Stimulated activated naive CD4-positive, alpha-beta T cell (primary cell): ENCODE measurements around the gene FAM107B.
"Not testable (repeated sequence)": the region's sequence is repeated elsewhere in the genome, so short reads cannot be mapped to it uniquely, and the experiment has no call there.

Experiments
- DNase-seq, 6 experiments: peaks; one replicate each; lab custom pipeline; 2025; lab: John Stamatoyannopoulos, UW

FAM107B gene

GRCh38 chr10:14736043-14736442, 38.7 kb downstream of the FAM107B start:
- DNase-seq = no peak

- DNase-seq = no peak
Measured at GRCh38 chr10:14731875-14732512, 42.7 kb downstream of the FAM107B start.

GRCh38 chr10:14728346-14728745, 46.4 kb downstream of the FAM107B start:
- no peak for DNase-seq

DNA sequence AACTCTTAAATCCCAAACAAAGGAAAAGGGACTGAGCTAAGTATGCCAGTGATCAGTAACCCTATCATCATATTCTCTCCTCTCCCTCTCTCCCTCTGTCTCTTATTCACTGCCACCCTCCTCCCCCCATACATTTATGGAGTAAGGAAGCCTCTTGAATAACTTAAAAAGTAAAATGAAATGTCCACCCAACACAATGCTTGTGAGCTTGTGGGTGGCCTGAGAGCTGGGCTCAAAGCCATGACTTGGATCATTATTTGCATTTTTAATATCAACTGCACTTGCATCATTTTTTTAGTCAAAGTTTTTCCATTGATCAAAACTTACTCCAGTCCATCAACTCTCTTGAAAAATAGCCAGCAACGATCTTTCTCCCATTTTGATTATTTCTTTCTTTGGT, 46.8 kb downstream of the FAM107B start:
- DNase-seq = no peak

DNA sequence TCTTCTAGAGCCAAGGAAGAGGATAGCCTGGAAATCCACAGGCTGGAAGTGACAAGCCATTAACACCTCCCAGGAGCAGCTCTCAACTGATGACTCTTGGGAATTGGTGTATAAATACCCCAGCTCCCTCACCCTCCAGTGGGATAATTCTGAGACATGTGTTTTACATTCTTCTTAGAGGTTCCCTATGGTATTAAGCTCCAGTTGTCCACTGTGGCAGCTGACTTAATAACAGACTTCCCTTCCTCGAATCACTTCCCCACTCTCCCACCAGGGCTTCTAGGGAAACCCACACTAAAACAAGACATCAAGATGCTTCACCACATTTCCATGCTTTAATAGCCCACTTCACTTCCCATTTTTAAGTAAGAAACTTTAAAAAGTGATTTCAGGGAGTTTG, 47.2 kb downstream of the FAM107B start:
- DNase-seq = no peak

- DNase-seq = no peak
Measured at GRCh38 chr10:14724931-14725330, 49.8 kb downstream of the FAM107B start.

DNA sequence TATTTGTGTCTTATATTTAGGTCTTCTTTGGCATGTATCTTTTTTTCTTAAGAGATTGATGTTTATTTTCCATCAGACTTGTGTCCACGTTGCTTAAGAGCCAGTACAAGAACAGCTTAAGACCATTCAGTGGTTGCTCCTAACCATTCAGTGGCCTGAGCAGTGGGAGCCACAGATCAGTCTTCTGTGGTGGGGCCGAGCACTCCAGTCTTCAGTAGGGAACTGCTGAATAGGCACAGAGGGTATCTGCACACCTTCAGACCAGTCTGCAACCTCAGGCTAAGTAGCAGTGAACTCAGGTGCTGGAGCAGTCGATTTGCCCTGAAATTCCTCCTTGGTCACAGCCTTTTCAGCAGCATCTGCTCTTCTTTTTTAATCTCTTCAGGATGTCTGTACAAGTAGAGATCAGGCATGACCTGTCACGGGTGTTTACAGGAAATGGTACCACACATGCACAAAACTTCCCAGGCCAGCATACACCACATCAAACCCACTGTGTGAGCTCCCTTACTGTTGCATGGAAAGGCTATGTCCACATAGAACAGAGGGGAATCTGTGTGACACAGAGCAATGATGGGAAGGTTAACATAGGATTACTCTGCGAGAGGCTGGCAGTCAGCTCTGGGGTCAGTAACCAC, 51.5 kb downstream of the FAM107B start:
- DNase-seq = peak in 5 of 6 experiments; percentile 13 to 58 (median 41)

DNA sequence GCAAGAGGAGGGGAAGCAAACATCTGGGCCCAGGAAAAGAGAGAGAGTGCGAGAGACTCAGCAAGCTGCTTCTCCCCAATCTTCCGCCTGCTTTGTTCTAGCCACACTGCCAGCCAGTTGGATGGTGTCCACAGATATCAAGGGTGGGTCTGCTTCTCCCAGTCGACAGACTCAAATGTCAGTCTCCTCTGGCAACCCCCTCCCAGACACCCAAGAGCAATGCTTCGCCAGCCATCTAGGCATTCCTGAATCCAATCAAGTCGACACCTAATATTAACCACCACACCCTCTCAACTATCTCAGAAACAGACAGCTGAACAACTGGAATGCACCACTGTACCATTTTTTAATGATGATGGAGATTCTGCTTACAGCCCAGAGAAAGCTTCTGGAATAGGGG, 57.1 kb downstream of the FAM107B start:
- DNase-seq = no peak

- no peak for DNase-seq
Measured at GRCh38 chr10:14712991-14713424, 61.7 kb downstream of the FAM107B start.

GRCh38 chr10:14709344-14709743, 65.4 kb downstream of the FAM107B start:
- not testable (repeated sequence) for DNase-seq

GRCh38 chr10:14707481-14707880, 67.2 kb downstream of the FAM107B start:
- DNase-seq = no peak

GRCh38 chr10:14705548-14706230, 69.0 kb downstream of the FAM107B start:
- no peak for DNase-seq

DNA sequence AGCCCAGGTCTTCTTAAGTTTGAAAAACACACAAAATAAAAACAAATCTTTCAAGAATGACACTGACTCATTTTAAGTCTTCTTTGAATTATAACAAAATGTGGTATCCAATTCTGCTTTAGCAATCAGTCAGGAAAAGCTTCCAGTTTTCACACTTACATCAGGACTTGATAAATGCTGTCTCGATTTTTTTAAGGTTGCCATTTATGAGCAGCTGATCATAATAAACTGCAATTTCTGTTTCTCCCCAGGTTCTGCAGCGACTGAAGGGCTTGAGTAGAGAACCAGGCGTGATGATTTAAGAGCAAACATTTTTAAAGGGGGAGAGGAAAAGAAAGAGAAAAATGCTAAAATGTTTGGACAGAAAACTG, 71.1 kb downstream of the FAM107B start:
- DNase-seq = no peak

DNA sequence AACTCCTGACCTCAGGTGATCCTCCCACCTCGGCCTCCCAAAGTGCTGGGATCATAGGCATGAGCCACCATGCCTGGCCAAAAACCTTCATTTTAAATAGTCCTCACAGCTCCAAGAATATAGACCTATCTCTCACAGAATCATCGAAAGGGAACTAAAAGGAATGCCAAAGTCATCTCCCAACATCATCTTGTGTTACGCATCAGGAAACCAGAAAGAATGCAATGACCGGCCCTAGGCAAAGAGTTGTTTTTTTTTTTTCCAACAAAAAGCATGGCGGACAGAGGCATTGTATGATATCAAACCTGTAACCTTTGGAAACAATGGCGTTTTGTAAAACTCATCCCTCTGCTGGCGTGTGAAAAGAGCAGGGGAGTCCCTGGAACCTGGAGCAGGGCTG, 73.2 kb downstream of the FAM107B start:
- DNase-seq = no peak

- no peak for DNase-seq
Measured at GRCh38 chr10:14700546-14700945, 74.2 kb downstream of the FAM107B start.

GRCh38 chr10:14699482-14699881, 75.2 kb downstream of the FAM107B start:
- DNase-seq = no peak

DNA sequence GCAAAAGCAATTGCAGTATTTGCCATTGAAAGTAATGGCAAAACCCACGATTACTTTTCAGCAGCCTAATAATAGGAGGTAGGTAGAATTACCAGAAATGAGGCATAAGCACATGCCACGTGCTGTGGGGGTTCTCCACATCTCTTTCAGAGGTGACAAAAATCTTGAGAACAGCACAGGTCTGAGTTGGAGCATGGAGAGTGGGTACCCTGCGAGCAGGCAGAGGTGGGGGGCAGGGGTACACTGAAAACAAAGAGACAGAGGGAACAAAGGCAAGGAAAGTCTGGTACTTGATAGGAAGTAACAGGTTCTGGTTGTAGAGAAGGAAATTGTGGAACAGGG, 75.9 kb downstream of the FAM107B start:
- DNase-seq = no peak

DNA sequence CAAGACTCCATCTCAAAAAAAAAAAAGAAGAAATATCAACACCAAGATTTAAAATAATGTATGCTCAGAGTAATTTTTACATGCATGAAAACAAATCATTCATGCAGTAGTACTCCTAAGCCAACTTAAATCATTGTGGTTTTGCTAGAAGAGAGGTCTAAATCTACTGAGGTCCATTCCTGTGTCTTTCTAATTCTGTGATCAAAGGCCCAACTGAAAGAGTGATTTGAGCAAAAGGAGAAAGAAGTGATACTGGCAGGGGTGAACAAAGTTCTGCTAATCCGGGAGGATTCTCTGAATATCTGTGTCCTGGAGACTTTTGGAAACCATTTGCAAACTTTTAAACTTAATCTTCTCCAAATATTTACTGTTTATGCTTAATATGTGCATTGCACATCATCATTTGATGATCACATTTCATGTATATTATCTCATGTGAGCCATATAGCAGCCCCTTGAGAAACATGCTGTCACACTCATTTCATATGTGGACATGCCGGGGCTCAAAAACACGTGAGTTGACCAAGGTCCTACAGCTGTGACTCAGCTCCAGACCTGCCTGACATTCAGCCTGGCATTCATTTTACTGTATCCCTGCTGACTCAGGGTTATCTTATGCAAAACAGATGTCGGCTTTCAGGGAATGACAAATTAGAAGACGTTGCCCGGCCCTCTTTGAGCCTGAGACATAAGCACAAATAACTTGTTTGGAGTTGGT, 76.4 kb downstream of the FAM107B start:
- no peak for DNase-seq

GRCh38 chr10:14697281-14697680, 77.4 kb downstream of the FAM107B start:
- DNase-seq = no peak

GRCh38 chr10:14696821-14697220, 77.9 kb downstream of the FAM107B start:
- no peak for DNase-seq

GRCh38 chr10:14695847-14696480, 78.7 kb downstream of the FAM107B start:
- no peak for DNase-seq

DNA sequence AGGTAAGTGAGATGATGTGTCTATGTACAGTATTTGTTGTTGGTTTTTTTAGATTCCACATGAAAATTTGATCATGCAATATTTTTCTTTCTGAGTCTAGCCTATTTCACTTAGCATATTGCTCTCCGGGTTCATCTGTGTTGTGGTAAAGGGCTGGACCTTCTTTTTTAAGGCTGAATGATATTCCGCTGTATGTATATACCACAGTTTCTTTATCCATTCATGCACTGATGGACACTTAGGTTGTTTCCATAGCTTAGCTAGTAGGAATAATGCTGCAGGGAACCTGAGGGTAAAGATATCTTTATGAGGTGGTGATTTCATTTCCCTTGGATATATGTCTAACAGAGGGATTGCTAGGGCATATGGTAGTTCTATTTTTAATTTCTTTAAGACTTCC, 80.8 kb downstream of the FAM107B start:
- DNase-seq = no peak
